ENCODE results near the gene THRB.

DNA sequence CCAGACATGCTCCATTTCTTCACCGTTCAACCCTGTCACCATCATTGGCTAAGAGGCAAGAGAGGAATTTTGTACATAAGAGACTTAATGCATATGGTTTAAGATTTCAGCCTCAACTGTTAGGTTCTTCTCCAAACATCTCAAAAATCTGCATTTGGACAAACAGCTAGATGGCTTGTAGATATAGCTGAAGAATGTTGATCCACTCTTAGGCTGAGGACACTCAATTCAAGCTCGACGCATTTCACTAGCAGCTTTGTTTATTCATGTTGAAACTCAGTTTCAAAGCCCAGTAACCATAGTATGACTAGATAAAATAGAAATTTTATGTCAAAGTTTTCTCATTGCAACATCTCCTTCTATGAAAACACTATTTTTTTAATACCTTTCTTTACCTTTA is 208.2 kb downstream of the THRB start:
- TF ChIP-seq, protein P1, sequence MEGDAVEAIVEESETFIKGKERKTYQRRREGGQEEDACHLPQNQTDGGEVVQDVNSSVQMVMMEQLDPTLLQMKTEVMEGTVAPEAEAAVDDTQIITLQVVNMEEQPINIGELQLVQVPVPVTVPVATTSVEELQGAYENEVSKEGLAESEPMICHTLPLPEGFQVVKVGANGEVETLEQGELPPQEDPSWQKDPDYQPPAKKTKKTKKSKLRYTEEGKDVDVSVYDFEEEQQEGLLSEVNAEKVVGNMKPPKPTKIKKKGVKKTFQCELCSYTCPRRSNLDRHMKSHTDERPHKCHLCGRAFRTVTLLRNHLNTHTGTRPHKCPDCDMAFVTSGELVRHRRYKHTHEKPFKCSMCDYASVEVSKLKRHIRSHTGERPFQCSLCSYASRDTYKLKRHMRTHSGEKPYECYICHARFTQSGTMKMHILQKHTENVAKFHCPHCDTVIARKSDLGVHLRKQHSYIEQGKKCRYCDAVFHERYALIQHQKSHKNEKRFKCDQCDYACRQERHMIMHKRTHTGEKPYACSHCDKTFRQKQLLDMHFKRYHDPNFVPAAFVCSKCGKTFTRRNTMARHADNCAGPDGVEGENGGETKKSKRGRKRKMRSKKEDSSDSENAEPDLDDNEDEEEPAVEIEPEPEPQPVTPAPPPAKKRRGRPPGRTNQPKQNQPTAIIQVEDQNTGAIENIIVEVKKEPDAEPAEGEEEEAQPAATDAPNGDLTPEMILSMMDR (IDR thresholded peaks at IDR 0.05): no peak
- TF ChIP-seq POLR2A (IDR thresholded peaks at IDR 0.05) (no peak), POLR2AphosphoS5 (IDR thresholded peaks at IDR 0.05; ENCODE audit: insufficient read depth in 1 of 2, low read depth in 1 of 2) (no peak)

Measured in vagina (tissue), 2 donors.